Measurements from ENCODE around the gene TCF7L2.

DNA sequence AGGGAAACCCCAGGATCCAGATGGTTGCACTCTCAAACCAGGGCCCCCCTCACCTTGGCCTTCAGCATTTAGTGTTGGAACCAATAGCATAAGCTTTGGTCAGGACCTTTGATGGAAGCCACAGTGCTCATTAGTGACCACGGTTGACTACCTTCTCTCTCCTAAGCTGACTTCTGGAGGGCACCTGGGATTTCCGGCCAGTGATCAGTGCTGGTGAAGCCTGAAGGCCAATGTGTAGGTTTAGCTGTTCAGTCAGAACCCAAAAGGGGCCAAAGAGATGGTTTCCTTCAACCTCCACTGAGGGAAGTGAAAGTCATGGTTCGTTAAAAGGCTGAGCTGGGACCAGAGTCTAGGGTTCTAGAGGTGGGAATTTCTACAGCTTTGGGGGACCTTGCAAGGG is 46.4 kb downstream of the TCF7L2 start:
- TF ChIP-seq, protein P1, sequence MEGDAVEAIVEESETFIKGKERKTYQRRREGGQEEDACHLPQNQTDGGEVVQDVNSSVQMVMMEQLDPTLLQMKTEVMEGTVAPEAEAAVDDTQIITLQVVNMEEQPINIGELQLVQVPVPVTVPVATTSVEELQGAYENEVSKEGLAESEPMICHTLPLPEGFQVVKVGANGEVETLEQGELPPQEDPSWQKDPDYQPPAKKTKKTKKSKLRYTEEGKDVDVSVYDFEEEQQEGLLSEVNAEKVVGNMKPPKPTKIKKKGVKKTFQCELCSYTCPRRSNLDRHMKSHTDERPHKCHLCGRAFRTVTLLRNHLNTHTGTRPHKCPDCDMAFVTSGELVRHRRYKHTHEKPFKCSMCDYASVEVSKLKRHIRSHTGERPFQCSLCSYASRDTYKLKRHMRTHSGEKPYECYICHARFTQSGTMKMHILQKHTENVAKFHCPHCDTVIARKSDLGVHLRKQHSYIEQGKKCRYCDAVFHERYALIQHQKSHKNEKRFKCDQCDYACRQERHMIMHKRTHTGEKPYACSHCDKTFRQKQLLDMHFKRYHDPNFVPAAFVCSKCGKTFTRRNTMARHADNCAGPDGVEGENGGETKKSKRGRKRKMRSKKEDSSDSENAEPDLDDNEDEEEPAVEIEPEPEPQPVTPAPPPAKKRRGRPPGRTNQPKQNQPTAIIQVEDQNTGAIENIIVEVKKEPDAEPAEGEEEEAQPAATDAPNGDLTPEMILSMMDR (conservative IDR thresholded peaks at IDR 0.05; ENCODE audit: low read depth, low read length), result no peak
- no peak for TF ChIP-seq EZH2 (IDR thresholded peaks at IDR 0.05; ENCODE audit: low read length, unreplicated experiment)

Measured in PC-3 (cell line).